CD4-positive, alpha-beta T cell treated with Interleukin-1 beta for 1 hour (primary cell): Measurements from ENCODE around the gene PDYN.

Experiments used
- DNase-seq, 2 donors: peaks; one replicate each; pipeline ENCODE4 v3.0.0-alpha.2; 2020 to 2022

Gene PDYN

GRCh38 chr20:1931830-1932229 lies 62.0 kb downstream of the PDYN start:
- DNase-seq, result no peak

- DNase-seq, result no peak
These were observed 63.7 kb downstream of the PDYN start for GRCh38 chr20:1930165-1930564.

- DNase-seq, result no peak
These were observed 64.4 kb downstream of the PDYN start for GRCh38 chr20:1929460-1929859.

- no peak for DNase-seq
These were observed 65.1 kb downstream of the PDYN start for GRCh38 chr20:1928782-1929181.
